HEK293 (cell line): Measurements from ENCODE around the gene HMSD.

Experiments
- CTCF ChIA-PET: fragments of 350-600 bp; formaldehyde crosslinking; extraction: SDS; loops from one replicate; lab custom pipeline; 2021; ENCODE audit warnings: antibody characterized with exemption; lab: Yijun Ruan, JAX
- POLR2A ChIA-PET: fragments of 300-600 bp; formaldehyde crosslinking; extraction: SDS; loops from one replicate; lab custom pipeline; 2020; ENCODE audit warnings: antibody characterized with exemption, inconsistent platforms; lab: Yijun Ruan, JAX
- H3K27ac ChIP-seq: fragments of 200-500 bp; sonication (Bioruptor generic); 2 replicates; pipeline ENCODE4 v1.5.1; 2014; ENCODE audit warnings: low read depth, low read length, control low read depth, inconsistent platforms; ENCODE audit errors: extremely low read depth
- H3K36me3 ChIP-seq, 2 experiments: fragments of 200-500 bp in 1 of 2; sonication (Bioruptor generic) in 1 of 2; 1 replicate in 1 of 2; 2 replicates in 1 of 2; pipeline ENCODE4 v1.5.1; 2014 to 2017; ENCODE audit warnings: inconsistent platforms in 2 of 2, low read length in 2 of 2; ENCODE audit not compliant: control insufficient read depth in 2 of 2, insufficient read depth in 1 of 2
- H3K4me1 ChIP-seq: fragments of 200-500 bp; sonication (Bioruptor generic); 2 replicates; pipeline ENCODE4 v1.5.1; 2014; ENCODE audit warnings: mild to moderate bottlenecking, low read length, inconsistent platforms; ENCODE audit not compliant: control insufficient read depth, insufficient read depth
- H3K4me3 ChIP-seq: 2 replicates; pipeline ENCODE4 v1.5.1; 2011; ENCODE audit warnings: low read depth, mild to moderate bottlenecking, control low read depth, low read length, moderate library complexity
- H3K9me3 ChIP-seq: fragments of 200-500 bp; sonication (Bioruptor generic); 2 replicates; pipeline ENCODE4 v1.5.1; 2014; ENCODE audit warnings: low read depth, low read length, inconsistent platforms; ENCODE audit not compliant: control insufficient read depth, insufficient read depth
- BCL11A ChIP-seq: fragments of 450-650 bp; formaldehyde crosslinking; IDR thresholded peaks from 2 replicates; pipeline ENCODE4 v1.5.1; 2016; ENCODE audit warnings: low read depth, missing biosample characterization, missing genetic modification characterization
- GFI1B ChIP-seq: fragments of 450-650 bp; formaldehyde crosslinking; IDR thresholded peaks from 2 replicates; pipeline ENCODE4 v1.5.1; 2016; ENCODE audit warnings: missing biosample characterization, missing genetic modification characterization
- PRDM2 ChIP-seq: fragments of 450-650 bp; formaldehyde crosslinking; IDR thresholded peaks from 2 replicates; pipeline ENCODE4 v1.5.1; 2016; ENCODE audit warnings: missing biosample characterization, missing genetic modification characterization, borderline replicate concordance
- PRDM6 ChIP-seq: fragments of 450-650 bp; formaldehyde crosslinking; IDR thresholded peaks from 2 replicates; pipeline ENCODE4 v1.5.1; 2017; ENCODE audit warnings: missing biosample characterization, missing genetic modification characterization
- WT1 ChIP-seq: fragments of 450-650 bp; formaldehyde crosslinking; IDR thresholded peaks from 2 replicates; pipeline ENCODE4 v1.5.1; 2016; ENCODE audit warnings: missing biosample characterization, missing genetic modification characterization
- ZBTB7A ChIP-seq: fragments of 450-650 bp; formaldehyde crosslinking; IDR thresholded peaks from 2 replicates; pipeline ENCODE4 v1.5.1; 2016; ENCODE audit warnings: low read depth, missing biosample characterization, missing genetic modification characterization
- ZBTB8A ChIP-seq: fragments of 450-650 bp; formaldehyde crosslinking; IDR thresholded peaks from 2 replicates; pipeline ENCODE4 v1.5.1; 2016; ENCODE audit warnings: missing biosample characterization, missing genetic modification characterization
- ZEB2 ChIP-seq: fragments of 450-650 bp; formaldehyde crosslinking; IDR thresholded peaks from 2 replicates; pipeline ENCODE4 v1.5.1; 2016; ENCODE audit warnings: missing biosample characterization, missing genetic modification characterization
- ZNF112 ChIP-seq: fragments of 450-650 bp; formaldehyde crosslinking; IDR thresholded peaks from 2 replicates; pipeline ENCODE4 v1.5.0; 2017; ENCODE audit warnings: missing biosample characterization, missing genetic modification characterization
- ZNF24 ChIP-seq: fragments of 450-650 bp; formaldehyde crosslinking; IDR thresholded peaks from 2 replicates; pipeline ENCODE4 v1.5.1; 2016; ENCODE audit warnings: missing biosample characterization, missing genetic modification characterization
- ZNF311 ChIP-seq: fragments of 450-650 bp; formaldehyde crosslinking; IDR thresholded peaks from 2 replicates; pipeline ENCODE4 v1.5.1; 2017; ENCODE audit warnings: missing biosample characterization, missing genetic modification characterization, borderline replicate concordance
- ZNF324 ChIP-seq: fragments of 450-650 bp; formaldehyde crosslinking; IDR thresholded peaks from 2 replicates; pipeline ENCODE4 v1.5.1; 2016; ENCODE audit warnings: missing biosample characterization, missing genetic modification characterization
- ZNF426 ChIP-seq: fragments of 450-650 bp; formaldehyde crosslinking; IDR thresholded peaks from 2 replicates; pipeline ENCODE4 v1.5.1; 2017; ENCODE audit warnings: missing biosample characterization, missing genetic modification characterization, mild to moderate bottlenecking, inconsistent platforms, moderate library complexity
- ZNF510 ChIP-seq: fragments of 450-650 bp; formaldehyde crosslinking; IDR thresholded peaks from 2 replicates; pipeline ENCODE4 v1.5.1; 2018; ENCODE audit warnings: mild to moderate bottlenecking, missing genetic modification characterization, missing biosample characterization; ENCODE audit not compliant: insufficient replicate concordance
- ZNF513 ChIP-seq: fragments of 450-650 bp; IDR thresholded peaks from 2 replicates; pipeline ENCODE4 v1.5.1; 2018; ENCODE audit warnings: missing biosample characterization, missing genetic modification characterization
- ZNF514 ChIP-seq: fragments of 450-650 bp; formaldehyde crosslinking; IDR thresholded peaks from 2 replicates; pipeline ENCODE4 v1.5.1; 2016; ENCODE audit warnings: missing biosample characterization, missing genetic modification characterization
- ZNF530 ChIP-seq: fragments of 450-650 bp; formaldehyde crosslinking; IDR thresholded peaks from 2 replicates; pipeline ENCODE4 v1.5.1; 2016; ENCODE audit warnings: low read depth, missing biosample characterization, missing genetic modification characterization
- ZNF558 ChIP-seq: fragments of 450-650 bp; formaldehyde crosslinking; IDR thresholded peaks from 2 replicates; pipeline ENCODE4 v1.5.1; 2016; ENCODE audit warnings: missing biosample characterization, missing genetic modification characterization
- ZNF600 ChIP-seq: fragments of 450-650 bp; formaldehyde crosslinking; IDR thresholded peaks from 2 replicates; pipeline ENCODE4 v1.5.1; 2016; ENCODE audit warnings: missing biosample characterization, missing genetic modification characterization
- ZNF624 ChIP-seq: fragments of 450-650 bp; formaldehyde crosslinking; IDR thresholded peaks from 2 replicates; pipeline ENCODE4 v1.5.1; 2017; ENCODE audit warnings: missing biosample characterization, missing genetic modification characterization
- ZNF639 ChIP-seq: fragments of 450-650 bp; formaldehyde crosslinking; IDR thresholded peaks from 2 replicates; pipeline ENCODE4 v1.5.1; 2016; ENCODE audit warnings: missing biosample characterization, missing genetic modification characterization
- ZNF660 ChIP-seq: fragments of 450-650 bp; IDR thresholded peaks from 2 replicates; pipeline ENCODE4 v1.5.1; 2018; ENCODE audit warnings: missing biosample characterization, mild to moderate bottlenecking, missing genetic modification characterization
- ZNF701 ChIP-seq: fragments of 450-650 bp; formaldehyde crosslinking; IDR thresholded peaks from 2 replicates; pipeline ENCODE4 v1.5.1; 2016; ENCODE audit warnings: missing biosample characterization, missing genetic modification characterization
- ZNF768 ChIP-seq: fragments of 450-650 bp; formaldehyde crosslinking; IDR thresholded peaks from 2 replicates; pipeline ENCODE4 v1.5.1; 2018; ENCODE audit warnings: missing biosample characterization, mild to moderate bottlenecking, missing genetic modification characterization
- ZXDB ChIP-seq: fragments of 450-650 bp; formaldehyde crosslinking; IDR thresholded peaks from 2 replicates; pipeline ENCODE4 v1.5.1; 2016; ENCODE audit warnings: missing biosample characterization, missing genetic modification characterization
- TF ChIP-seq, protein P1 (sequence below): fragments of 450-650 bp; formaldehyde crosslinking; IDR thresholded peaks from 2 replicates; pipeline ENCODE4 v1.5.1; 2016; ENCODE audit warnings: missing biosample characterization, missing genetic modification characterization
- TF ChIP-seq, protein P2 (sequence below): fragments of 450-650 bp; formaldehyde crosslinking; optimal IDR thresholded peaks from 2 replicates; pipeline ENCODE3; 2016; ENCODE audit warnings: missing biosample characterization, mild to moderate bottlenecking, missing genetic modification characterization

HMSD gene

DNA sequence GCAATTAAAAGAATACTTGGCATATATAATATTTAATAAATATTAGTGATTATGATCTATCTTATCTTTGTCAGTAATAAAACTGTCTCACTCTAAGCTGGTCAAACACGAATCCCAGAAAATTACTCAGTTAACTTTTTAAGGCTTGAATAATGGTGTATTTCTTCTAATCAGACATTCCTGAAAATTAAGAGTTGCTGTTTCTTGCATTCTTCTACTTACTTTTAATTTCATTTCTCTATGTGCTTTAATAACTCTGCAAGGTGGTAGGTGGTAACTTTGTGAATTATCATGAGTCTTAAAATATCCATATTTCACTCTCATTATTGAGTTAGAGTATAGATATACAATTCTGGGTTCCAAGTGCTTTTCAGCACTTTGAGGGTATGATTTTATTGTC is 44.4 kb upstream of the HMSD start (continued):
- TF ChIP-seq ZBTB7A (tag by site-specific recombination) (no peak), ZNF510 (tag by site-specific recombination) (no peak)

- ChIA-PET CTCF (no interaction called here), POLR2A (no interaction called here)
These were observed 43.7 kb upstream of the HMSD start for GRCh38 chr18:63905361-63905760.

DNA sequence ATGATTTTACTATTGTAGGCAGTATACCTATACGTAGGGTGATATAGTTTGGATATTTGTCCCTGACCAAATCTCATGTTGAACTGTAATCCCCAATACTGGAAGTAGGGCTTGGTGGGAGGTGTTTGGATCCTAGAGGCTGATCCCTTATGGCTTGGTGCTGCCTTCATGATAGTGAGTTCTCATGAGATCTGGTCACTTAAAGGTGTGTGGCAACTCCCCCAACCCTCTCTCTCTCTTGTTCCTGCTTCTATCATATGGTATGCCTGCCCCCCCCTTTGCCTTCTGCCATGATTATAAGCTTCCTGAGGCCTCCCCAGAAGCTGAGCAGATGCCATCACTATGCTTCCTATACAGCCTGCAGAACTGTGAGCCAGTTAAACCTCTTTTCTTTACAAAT is 43.0 kb upstream of the HMSD start:
- H3K4me1 ChIP-seq: no peaks in the 10 kb centered on the region
- POLR2A ChIA-PET: no interaction called here
- H3K4me3 ChIP-seq: no peak overlapping the region
- CTCF ChIA-PET: no interaction called here
- no peaks in the 10 kb centered on the region for H3K36me3 ChIP-seq
- H3K27ac ChIP-seq: no peak overlapping the region
- H3K9me3 ChIP-seq: no peaks in the 10 kb centered on the region
- TF ChIP-seq ZEB2 (tag by site-specific recombination): no peak
- TF ChIP-seq ZNF513 (tag by site-specific recombination): no peak
- no peak for TF ChIP-seq PRDM2 (tag by site-specific recombination)
- no peak for TF ChIP-seq WT1 (tag by site-specific recombination)
- TF ChIP-seq ZNF514 (tag by site-specific recombination): no peak
- no peak for TF ChIP-seq ZNF600 (tag by site-specific recombination)
- no peak for TF ChIP-seq ZNF558
- TF ChIP-seq, protein P1, sequence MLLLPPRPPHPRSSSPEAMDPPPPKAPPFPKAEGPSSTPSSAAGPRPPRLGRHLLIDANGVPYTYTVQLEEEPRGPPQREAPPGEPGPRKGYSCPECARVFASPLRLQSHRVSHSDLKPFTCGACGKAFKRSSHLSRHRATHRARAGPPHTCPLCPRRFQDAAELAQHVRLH (tag by site-specific recombination): no peak

More at GRCh38 chr18:63905361-63905760, 43.7 kb upstream of the HMSD start:
- Histone ChIP-seq H3K9me3 (no peaks in the 10 kb centered on the region), H3K4me3 (no peak overlapping the region), H3K36me3 (no peaks in the 10 kb centered on the region), H3K4me1 (no peaks in the 10 kb centered on the region), H3K27ac (no peak overlapping the region)
- TF ChIP-seq ZBTB7A (tag by site-specific recombination) (no peak), ZXDB (tag by site-specific recombination) (no peak), ZNF24 (tag by site-specific recombination) (no peak), GFI1B (tag by site-specific recombination) (no peak), ZNF701 (tag by site-specific recombination) (no peak), BCL11A (no peak), ZBTB8A (no peak), ZNF112 (no peak), ZNF426 (tag by site-specific recombination) (no peak), ZEB2 (tag by site-specific recombination) (no peak), ZNF639 (tag by site-specific recombination) (no peak), ZNF660 (no peak), ZNF530 (tag by site-specific recombination) (no peak), PRDM6 (tag by site-specific recombination) (no peak), ZNF311 (no peak), ZNF768 (no peak), ZNF324 (tag by site-specific recombination) (no peak), ZNF624 (no peak)
- TF ChIP-seq, protein P2, sequence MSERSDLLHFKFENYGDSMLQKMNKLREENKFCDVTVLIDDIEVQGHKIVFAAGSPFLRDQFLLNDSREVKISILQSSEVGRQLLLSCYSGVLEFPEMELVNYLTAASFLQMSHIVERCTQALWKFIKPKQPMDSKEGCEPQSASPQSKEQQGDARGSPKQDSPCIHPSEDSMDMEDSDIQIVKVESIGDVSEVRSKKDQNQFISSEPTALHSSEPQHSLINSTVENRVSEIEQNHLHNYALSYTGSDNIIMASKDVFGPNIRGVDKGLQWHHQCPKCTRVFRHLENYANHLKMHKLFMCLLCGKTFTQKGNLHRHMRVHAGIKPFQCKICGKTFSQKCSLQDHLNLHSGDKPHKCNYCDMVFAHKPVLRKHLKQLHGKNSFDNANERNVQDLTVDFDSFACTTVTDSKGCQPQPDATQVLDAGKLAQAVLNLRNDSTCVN (tag by site-specific recombination): no peak
